OCI-LY3 (cell line): ENCODE measurements around the gene TOM1L2.

Source experiments
- EZH2phosphoT487 ChIP-seq: fragments of 200-600 bp; shearing (Covaris generic); IDR thresholded peaks from 2 replicates; pipeline ENCODE4 v1.6.1; 2018; ENCODE audit warnings: antibody characterized with exemption, mixed run types, low read depth
- TF ChIP-seq, protein P1 (sequence below): fragments of 200-600, 300-600 bp; sonication (generic); IDR thresholded peaks from 2 replicates; pipeline ENCODE4 v1.5.1; 2014; ENCODE audit warnings: antibody characterized with exemption, low read length, low read depth

DNA sequence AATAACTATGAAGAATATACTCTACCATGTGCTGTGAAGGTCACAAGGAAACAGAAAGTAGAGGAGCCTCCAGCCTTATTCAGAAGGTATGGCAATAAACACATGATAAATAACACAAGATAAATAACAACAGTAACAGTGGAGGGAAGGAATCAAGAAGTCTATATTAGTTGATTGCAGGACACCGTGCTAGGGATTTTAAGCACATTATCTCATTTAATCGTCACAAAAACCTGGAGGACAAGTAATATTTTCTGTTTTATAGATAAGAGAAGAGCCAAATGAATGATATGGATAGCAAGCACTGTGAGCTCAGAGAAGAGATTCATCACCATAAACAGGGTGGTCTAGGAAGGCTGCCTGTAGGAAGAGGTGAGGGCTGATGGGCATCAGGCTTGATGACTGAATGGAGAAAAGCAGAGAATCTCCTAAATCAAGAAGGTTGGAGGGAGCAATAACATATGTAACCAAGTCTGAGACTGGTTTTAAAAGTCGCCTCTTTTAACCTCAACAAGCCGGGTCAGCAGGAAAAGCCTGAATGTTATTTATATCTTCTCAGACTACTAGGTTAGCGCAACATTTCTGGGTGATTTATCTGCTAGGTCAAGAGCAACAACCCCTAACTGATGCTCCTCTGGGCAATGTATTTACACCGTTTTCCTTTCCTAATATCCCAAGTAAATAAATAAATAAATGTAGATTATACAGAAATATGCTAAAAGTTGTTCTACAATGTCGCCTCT, 8.3 kb downstream of the TOM1L2 start:
- TF ChIP-seq, protein P1, sequence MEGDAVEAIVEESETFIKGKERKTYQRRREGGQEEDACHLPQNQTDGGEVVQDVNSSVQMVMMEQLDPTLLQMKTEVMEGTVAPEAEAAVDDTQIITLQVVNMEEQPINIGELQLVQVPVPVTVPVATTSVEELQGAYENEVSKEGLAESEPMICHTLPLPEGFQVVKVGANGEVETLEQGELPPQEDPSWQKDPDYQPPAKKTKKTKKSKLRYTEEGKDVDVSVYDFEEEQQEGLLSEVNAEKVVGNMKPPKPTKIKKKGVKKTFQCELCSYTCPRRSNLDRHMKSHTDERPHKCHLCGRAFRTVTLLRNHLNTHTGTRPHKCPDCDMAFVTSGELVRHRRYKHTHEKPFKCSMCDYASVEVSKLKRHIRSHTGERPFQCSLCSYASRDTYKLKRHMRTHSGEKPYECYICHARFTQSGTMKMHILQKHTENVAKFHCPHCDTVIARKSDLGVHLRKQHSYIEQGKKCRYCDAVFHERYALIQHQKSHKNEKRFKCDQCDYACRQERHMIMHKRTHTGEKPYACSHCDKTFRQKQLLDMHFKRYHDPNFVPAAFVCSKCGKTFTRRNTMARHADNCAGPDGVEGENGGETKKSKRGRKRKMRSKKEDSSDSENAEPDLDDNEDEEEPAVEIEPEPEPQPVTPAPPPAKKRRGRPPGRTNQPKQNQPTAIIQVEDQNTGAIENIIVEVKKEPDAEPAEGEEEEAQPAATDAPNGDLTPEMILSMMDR = no peak
- TF ChIP-seq EZH2phosphoT487 = no peak
